DND-41 (cell line): Measurements from ENCODE around the gene TSHZ1.

ENCODE experiments used
- ATAC-seq: fragments of 200-7000 bp; cut with Tn5 transposase; 3 replicates; pipeline ENCODE4 v1.9.1; 2021; ENCODE audit warnings: low read depth; ENCODE audit not compliant: insufficient read depth
- DNase-seq: peaks from one replicate; pipeline ENCODE4 v3.0.0-alpha.2; 2020
- H2AFZ ChIP-seq: 2 replicates; pipeline ENCODE4 v1.6.0; 2012; ENCODE audit warnings: low read depth, low read length
- H3K27ac ChIP-seq: 2 replicates; pipeline ENCODE4 v1.5.1; 2012; ENCODE audit warnings: low read length, inconsistent platforms
- H3K27me3 ChIP-seq: fragments of 200-600 bp; sonication (generic); 2 replicates; pipeline ENCODE4 v1.6.0; 2012; ENCODE audit warnings: low read length, mild to moderate bottlenecking, inconsistent platforms; ENCODE audit not compliant: insufficient read depth, poor library complexity
- H3K36me3 ChIP-seq: 2 replicates; pipeline ENCODE4 v1.5.1; 2012; ENCODE audit warnings: low read length, inconsistent platforms; ENCODE audit not compliant: insufficient read depth
- H3K4me1 ChIP-seq: 2 replicates; pipeline ENCODE4 v1.5.1; 2012; ENCODE audit warnings: mild to moderate bottlenecking, low read length; ENCODE audit not compliant: insufficient read depth
- H3K4me2 ChIP-seq: 2 replicates; pipeline ENCODE4 v1.6.0; 2012; ENCODE audit warnings: mild to moderate bottlenecking, moderate library complexity, low read length, inconsistent platforms; ENCODE audit not compliant: insufficient read depth
- H3K4me3 ChIP-seq, 2 experiments: fragments of 200-600 bp in 1 of 2; shearing (Covaris generic) in 1 of 2; 2 replicates each; pipeline ENCODE4 v1.5.1; 2012 to 2016; ENCODE audit warnings: inconsistent platforms in 2 of 2, low read length in 2 of 2, mild to moderate bottlenecking in 2 of 2, low read depth in 1 of 2, moderate library complexity in 1 of 2
- H3K79me2 ChIP-seq: 2 replicates; pipeline ENCODE4 v1.6.0; 2012; ENCODE audit warnings: low read length, inconsistent platforms; ENCODE audit not compliant: insufficient read depth
- H3K9ac ChIP-seq: 2 replicates; pipeline ENCODE4 v1.6.0; 2012; ENCODE audit warnings: low read depth, mild to moderate bottlenecking, inconsistent platforms, low read length, moderate library complexity
- H3K9me3 ChIP-seq: 2 replicates; pipeline ENCODE4 v1.5.1; 2012; ENCODE audit warnings: low read length, moderate library complexity, mild to moderate bottlenecking, inconsistent platforms; ENCODE audit not compliant: insufficient read depth, severe bottlenecking
- H4K20me1 ChIP-seq: 2 replicates; pipeline ENCODE4 v1.6.0; 2012; ENCODE audit warnings: low read length; ENCODE audit not compliant: insufficient read depth
- EZH2 ChIP-seq: IDR thresholded peaks from 3 replicates; pipeline ENCODE4 v1.6.1; 2012; ENCODE audit warnings: borderline replicate concordance, low read depth, mild to moderate bottlenecking, moderate library complexity, low read length, inconsistent platforms; ENCODE audit not compliant: severe bottlenecking
- TF ChIP-seq, protein P1 (sequence below): IDR thresholded peaks from 2 replicates; pipeline ENCODE4 v1.5.1; 2012; ENCODE audit warnings: borderline replicate concordance, low read length, moderate library complexity, mild to moderate bottlenecking; ENCODE audit not compliant: poor library complexity, severe bottlenecking; ENCODE audit errors: extremely low read depth

TSHZ1 gene

DNA sequence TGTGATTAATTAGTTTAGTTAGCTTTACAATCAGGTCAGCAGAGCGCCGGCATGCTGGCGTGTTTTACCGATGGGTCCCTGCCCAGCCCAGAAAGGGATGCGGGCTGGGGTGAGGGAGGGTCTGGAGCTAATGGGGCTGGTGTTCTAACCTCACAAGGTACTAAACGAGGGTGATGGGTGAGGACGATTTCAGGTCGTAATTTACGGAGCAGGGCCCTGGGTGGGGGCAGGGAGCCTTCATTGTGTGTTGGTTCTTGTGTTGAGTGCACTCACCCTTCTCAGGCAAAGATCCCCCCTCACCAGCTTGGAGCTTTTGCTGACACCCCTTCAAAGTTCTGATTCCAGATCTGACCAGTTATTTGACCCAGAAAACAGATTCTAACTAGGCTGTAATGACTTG, 41.2 kb upstream of the TSHZ1 start:
- Histone ChIP-seq H3K9ac (no peak overlapping the region), H2AFZ (no peak overlapping the region), H3K27me3 (no peaks in the 10 kb centered on the region), H3K4me3 (no peak overlapping the region), H3K27ac (no peak overlapping the region), H3K4me1 (peaks cover 9% of the 10 kb centered on the region; the same call in 1 of the 2 replicates), H3K4me2 (no peak overlapping the region), H3K36me3 (no peaks in the 10 kb centered on the region), H3K79me2 (no peaks in the 10 kb centered on the region), H3K9me3 (no peaks in the 10 kb centered on the region), H4K20me1 (no peaks in the 10 kb centered on the region)
- DNase-seq (no peak), ATAC-seq (no peak)
- TF ChIP-seq, protein P1, sequence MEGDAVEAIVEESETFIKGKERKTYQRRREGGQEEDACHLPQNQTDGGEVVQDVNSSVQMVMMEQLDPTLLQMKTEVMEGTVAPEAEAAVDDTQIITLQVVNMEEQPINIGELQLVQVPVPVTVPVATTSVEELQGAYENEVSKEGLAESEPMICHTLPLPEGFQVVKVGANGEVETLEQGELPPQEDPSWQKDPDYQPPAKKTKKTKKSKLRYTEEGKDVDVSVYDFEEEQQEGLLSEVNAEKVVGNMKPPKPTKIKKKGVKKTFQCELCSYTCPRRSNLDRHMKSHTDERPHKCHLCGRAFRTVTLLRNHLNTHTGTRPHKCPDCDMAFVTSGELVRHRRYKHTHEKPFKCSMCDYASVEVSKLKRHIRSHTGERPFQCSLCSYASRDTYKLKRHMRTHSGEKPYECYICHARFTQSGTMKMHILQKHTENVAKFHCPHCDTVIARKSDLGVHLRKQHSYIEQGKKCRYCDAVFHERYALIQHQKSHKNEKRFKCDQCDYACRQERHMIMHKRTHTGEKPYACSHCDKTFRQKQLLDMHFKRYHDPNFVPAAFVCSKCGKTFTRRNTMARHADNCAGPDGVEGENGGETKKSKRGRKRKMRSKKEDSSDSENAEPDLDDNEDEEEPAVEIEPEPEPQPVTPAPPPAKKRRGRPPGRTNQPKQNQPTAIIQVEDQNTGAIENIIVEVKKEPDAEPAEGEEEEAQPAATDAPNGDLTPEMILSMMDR, result no peak
- no peak for TF ChIP-seq EZH2

DNA sequence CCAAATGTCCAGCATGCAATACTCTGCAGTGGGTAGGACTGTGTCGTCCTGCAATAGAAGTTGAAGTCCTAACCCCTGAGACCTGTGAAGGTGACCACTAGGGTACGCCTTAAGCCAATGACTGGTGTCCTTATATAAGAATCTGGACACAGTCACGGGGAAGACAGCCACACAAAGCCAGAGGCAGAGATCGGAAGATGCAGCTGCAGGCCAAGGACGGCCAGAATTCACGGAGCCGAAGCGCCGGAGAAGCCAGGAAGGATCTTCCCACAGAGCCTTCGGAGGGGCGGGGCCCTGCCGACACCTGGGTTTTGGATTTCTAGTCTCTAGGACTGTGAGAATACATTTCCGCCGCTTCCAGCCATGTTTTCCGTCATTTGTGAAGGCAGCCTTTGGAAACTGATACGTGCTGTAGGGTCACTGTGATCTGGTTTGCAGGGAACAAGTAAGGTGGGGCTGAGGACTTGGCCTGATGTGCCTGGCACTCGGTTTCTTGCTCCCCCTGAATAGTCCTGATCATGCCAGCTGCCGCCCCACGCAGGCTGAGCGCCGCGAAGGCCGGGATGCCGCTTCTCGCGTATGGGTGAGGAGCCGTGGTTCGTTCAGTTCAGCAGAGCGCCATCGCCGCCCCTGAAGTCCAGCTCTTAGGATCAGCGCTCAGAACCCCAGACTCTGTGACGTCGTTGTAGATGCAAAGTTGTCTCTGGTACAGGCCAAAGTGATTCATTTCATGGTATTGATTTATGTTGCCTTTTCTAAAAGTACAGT, 40.4 kb upstream of the TSHZ1 start:
- Histone ChIP-seq H3K27ac (no peak overlapping the region), H3K27me3 (no peaks in the 10 kb centered on the region), H3K4me2 (no peak overlapping the region), H3K9me3 (no peaks in the 10 kb centered on the region), H3K79me2 (no peaks in the 10 kb centered on the region), H3K9ac (no peak overlapping the region), H3K36me3 (no peaks in the 10 kb centered on the region), H2AFZ (no peak overlapping the region), H4K20me1 (no peaks in the 10 kb centered on the region), H3K4me1 (peaks cover 12% of the 10 kb centered on the region; the same call in 1 of the 2 replicates), H3K4me3 (no peak overlapping the region)
- ATAC-seq (no peak), DNase-seq (no peak)
- TF ChIP-seq EZH2, result no peak

DNA sequence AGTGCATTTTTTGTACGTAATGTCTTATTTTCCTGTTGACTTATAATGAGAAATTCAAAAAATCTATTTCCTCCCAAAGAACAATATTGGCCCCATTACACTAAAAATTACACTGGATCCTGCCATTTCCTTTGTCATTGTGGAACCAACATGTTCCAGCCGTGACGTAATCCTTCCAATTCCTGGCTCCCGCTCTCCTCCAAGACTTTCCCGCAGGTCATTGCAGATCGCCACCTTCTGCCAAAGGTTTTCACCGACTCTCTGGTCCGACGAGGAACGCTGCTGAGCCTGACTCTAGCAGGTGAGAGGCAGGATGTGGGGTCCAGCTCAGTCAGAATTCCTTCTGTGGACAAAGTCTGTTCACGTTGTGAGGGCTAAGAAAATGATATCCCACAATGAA, 39.7 kb upstream of the TSHZ1 start:
- Histone ChIP-seq H3K27ac (no peak overlapping the region), H3K9me3 (no peaks in the 10 kb centered on the region), H3K4me2 (no peak overlapping the region), H3K4me1 (peaks cover 12% of the 10 kb centered on the region; the same call in 1 of the 2 replicates), H2AFZ (no peak overlapping the region), H3K4me3 (no peak overlapping the region), H3K9ac (no peak overlapping the region), H4K20me1 (no peaks in the 10 kb centered on the region), H3K79me2 (no peaks in the 10 kb centered on the region), H3K27me3 (no peaks in the 10 kb centered on the region), H3K36me3 (no peaks in the 10 kb centered on the region)
- no peak for TF ChIP-seq EZH2
- TF ChIP-seq, protein P1, result no peak
- no peak for DNase-seq
- no peak for ATAC-seq

DNA sequence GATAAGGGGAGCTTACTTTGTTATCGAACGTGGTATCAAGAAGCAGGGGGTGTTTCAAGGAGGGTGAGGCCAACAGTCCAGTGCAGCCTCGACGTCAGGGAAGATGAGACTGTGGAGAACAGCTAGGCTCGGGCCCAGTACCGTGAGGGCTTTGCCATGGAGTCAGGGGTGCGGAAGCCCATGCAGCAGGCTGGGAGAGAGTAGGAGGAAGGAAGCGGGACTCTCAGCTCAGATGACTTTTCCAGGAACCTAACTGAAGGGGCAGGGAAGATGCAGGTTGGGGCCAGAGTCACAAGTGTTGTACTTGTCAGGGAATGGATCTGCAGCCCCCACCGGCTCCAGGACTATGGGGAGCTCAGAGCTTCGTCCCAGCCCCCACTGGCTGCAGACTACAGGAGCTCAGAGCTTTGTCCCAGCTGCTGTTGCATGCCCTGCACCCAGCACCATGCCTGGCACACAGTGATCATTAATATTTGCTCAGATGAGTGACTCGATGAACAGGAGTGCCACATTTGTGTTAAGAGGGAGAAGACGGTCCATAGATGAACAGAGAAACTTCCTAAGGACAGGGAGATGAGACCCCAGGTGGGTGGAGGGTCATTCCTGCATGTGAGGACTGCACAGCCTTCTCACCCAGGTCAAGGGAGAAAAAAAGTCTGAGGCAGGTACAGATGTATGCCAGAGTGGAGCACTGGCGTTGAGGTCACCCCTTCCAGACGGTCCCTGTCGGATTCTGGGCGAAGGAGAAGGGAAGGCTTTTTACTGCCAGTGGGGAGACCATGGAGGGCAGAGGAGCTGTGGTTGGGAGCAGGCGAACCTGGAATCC, 38.1 kb upstream of the TSHZ1 start:
- no peak overlapping the region for H3K4me2 ChIP-seq
- no peak overlapping the region for H3K9ac ChIP-seq
- no peaks in the 10 kb centered on the region for H3K36me3 ChIP-seq
- H3K9me3 ChIP-seq, result no peaks in the 10 kb centered on the region
- H3K27me3 ChIP-seq, result no peaks in the 10 kb centered on the region
- no peaks in the 10 kb centered on the region for H4K20me1 ChIP-seq
- no peaks in the 10 kb centered on the region for H3K79me2 ChIP-seq
- no peak for DNase-seq
- H3K27ac ChIP-seq, result no peak overlapping the region
- TF ChIP-seq EZH2, result no peak
- TF ChIP-seq, protein P1, result no peak
- no peak overlapping the region for H2AFZ ChIP-seq
- no peak for ATAC-seq
- H3K4me3 ChIP-seq, result no peak overlapping the region
- H3K4me1 ChIP-seq, result peaks cover 12% of the 10 kb centered on the region; the same call in 1 of the 2 replicates
